Measurements from ENCODE around the gene ADRB1. TPM values are rescaled to one million over a fixed set of nuclear protein-coding genes. Genes with fewer than 3 reads are reported as not detected.

ADRB1 gene
- total and polyA plus RNA-seq, 2 donors, result 0.57 to 1.7 TPM

GRCh38 chr10:114073395-114074186 lies 29.9 kb downstream of the ADRB1 start:
- 73% methylated on average over 14 of the region's 14 CpGs for WGBS
- Histone ChIP-seq H3K27ac (ENCODE audit: low read depth) (no peak overlapping the region), H3K4me1 (ENCODE audit: insufficient read depth) (no peaks in the 10 kb centered on the region), H3K36me3 (ENCODE audit: insufficient read depth) (no peaks in the 10 kb centered on the region), H3K4me3 (ENCODE audit: low read depth, low read length) (no peak overlapping the region)
- no peak for DNase-seq (ENCODE audit: extremely low spot score)

GRCh38 chr10:114075093-114075492 lies 31.4 kb downstream of the ADRB1 start:
- H3K4me3 ChIP-seq (ENCODE audit: low read depth, low read length), result no peak overlapping the region
- no peak overlapping the region for H3K27ac ChIP-seq (ENCODE audit: low read depth)
- no peak for DNase-seq (ENCODE audit: extremely low spot score)
- WGBS, result 89% methylated on average over 6 of the region's 6 CpGs
- H3K4me1 ChIP-seq (ENCODE audit: insufficient read depth), result no peaks in the 10 kb centered on the region
- no peaks in the 10 kb centered on the region for H3K36me3 ChIP-seq (ENCODE audit: insufficient read depth)

GRCh38 chr10:114077347-114077746 lies 33.7 kb downstream of the ADRB1 start:
- no peaks in the 10 kb centered on the region for H3K4me1 ChIP-seq (ENCODE audit: insufficient read depth)
- DNase-seq (ENCODE audit: extremely low spot score), result no peak
- H3K36me3 ChIP-seq (ENCODE audit: insufficient read depth), result no peaks in the 10 kb centered on the region
- H3K4me3 ChIP-seq (ENCODE audit: low read depth, low read length), result no peak overlapping the region
- no peak overlapping the region for H3K27ac ChIP-seq (ENCODE audit: low read depth)
- 68% methylated on average over 1 of the region's 1 CpG for WGBS

- Histone ChIP-seq H3K4me1 (ENCODE audit: insufficient read depth) (no peaks in the 10 kb centered on the region), H3K27ac (ENCODE audit: low read depth) (no peak overlapping the region), H3K36me3 (ENCODE audit: insufficient read depth) (no peaks in the 10 kb centered on the region), H3K4me3 (ENCODE audit: low read depth, low read length) (no peak overlapping the region)
- 84% methylated on average over 9 of the region's 9 CpGs for WGBS
- DNase-seq (ENCODE audit: extremely low spot score), result no peak
Measured at GRCh38 chr10:114077815-114078219, 34.2 kb downstream of the ADRB1 start.

- no peak overlapping the region for H3K4me3 ChIP-seq (ENCODE audit: low read depth, low read length)
- 69% methylated on average over 6 of the region's 6 CpGs for WGBS
Measured at GRCh38 chr10:114078346-114078745, 34.7 kb downstream of the ADRB1 start.

GRCh38 chr10:114079421-114079820 lies 35.8 kb downstream of the ADRB1 start:
- no peaks in the 10 kb centered on the region for H3K36me3 ChIP-seq (ENCODE audit: insufficient read depth)
- WGBS, result 92% methylated on average over 5 of the region's 5 CpGs
- no peak overlapping the region for H3K4me3 ChIP-seq (ENCODE audit: low read depth, low read length)
- no peak overlapping the region for H3K27ac ChIP-seq (ENCODE audit: low read depth)
- no peaks in the 10 kb centered on the region for H3K4me1 ChIP-seq (ENCODE audit: insufficient read depth)
- DNase-seq (ENCODE audit: extremely low spot score), result no peak

More at GRCh38 chr10:114078346-114078745, 34.7 kb downstream of the ADRB1 start:
- no peak for DNase-seq (ENCODE audit: extremely low spot score)
- H3K4me1 ChIP-seq (ENCODE audit: insufficient read depth), result no peaks in the 10 kb centered on the region
- H3K36me3 ChIP-seq (ENCODE audit: insufficient read depth), result no peaks in the 10 kb centered on the region
- H3K27ac ChIP-seq (ENCODE audit: low read depth), result no peak overlapping the region

- no peaks in the 10 kb centered on the region for H3K36me3 ChIP-seq (ENCODE audit: insufficient read depth)
- H3K4me3 ChIP-seq (ENCODE audit: low read depth, low read length), result no peak overlapping the region
- DNase-seq (ENCODE audit: extremely low spot score), result no peak
- WGBS, result 78% methylated on average over 8 of the region's 8 CpGs
- H3K27ac ChIP-seq (ENCODE audit: low read depth), result no peak overlapping the region
- H3K4me1 ChIP-seq (ENCODE audit: insufficient read depth), result no peaks in the 10 kb centered on the region
Measured at GRCh38 chr10:114081911-114082583, 38.4 kb downstream of the ADRB1 start.

- 79% methylated on average over 5 of the region's 5 CpGs for WGBS
- Histone ChIP-seq H3K36me3 (ENCODE audit: insufficient read depth) (no peaks in the 10 kb centered on the region), H3K4me1 (ENCODE audit: insufficient read depth) (no peaks in the 10 kb centered on the region), H3K27ac (ENCODE audit: low read depth) (no peak overlapping the region), H3K4me3 (ENCODE audit: low read depth, low read length) (no peak overlapping the region)
- no peak for DNase-seq (ENCODE audit: extremely low spot score)
Measured at GRCh38 chr10:114083040-114083439, 39.4 kb downstream of the ADRB1 start.

GRCh38 chr10:114084215-114084614 lies 40.5 kb downstream of the ADRB1 start:
- DNase-seq (ENCODE audit: extremely low spot score), result no peak
- H3K4me1 ChIP-seq (ENCODE audit: insufficient read depth), result no peaks in the 10 kb centered on the region
- 88% methylated on average over 4 of the region's 4 CpGs for WGBS
- no peaks in the 10 kb centered on the region for H3K36me3 ChIP-seq (ENCODE audit: insufficient read depth)
- no peak overlapping the region for H3K27ac ChIP-seq (ENCODE audit: low read depth)
- no peak overlapping the region for H3K4me3 ChIP-seq (ENCODE audit: low read depth, low read length)

- Histone ChIP-seq H3K27ac (ENCODE audit: low read depth) (no peak overlapping the region), H3K36me3 (ENCODE audit: insufficient read depth) (no peaks in the 10 kb centered on the region), H3K4me3 (ENCODE audit: low read depth, low read length) (no peak overlapping the region), H3K4me1 (ENCODE audit: insufficient read depth) (no peaks in the 10 kb centered on the region)
- 83% methylated on average over 5 of the region's 5 CpGs for WGBS
- no peak for DNase-seq (ENCODE audit: extremely low spot score)
Measured at GRCh38 chr10:114087255-114087654, 43.6 kb downstream of the ADRB1 start.

GRCh38 chr10:114087655-114088054 lies 44.0 kb downstream of the ADRB1 start:
- WGBS, result 81% methylated on average over 4 of the region's 4 CpGs

GRCh38 chr10:114094795-114095194 lies 51.1 kb downstream of the ADRB1 start:
- Histone ChIP-seq H3K36me3 (ENCODE audit: insufficient read depth) (no peaks in the 10 kb centered on the region), H3K4me1 (ENCODE audit: insufficient read depth) (no peaks in the 10 kb centered on the region), H3K4me3 (ENCODE audit: low read depth, low read length) (no peak overlapping the region), H3K27ac (ENCODE audit: low read depth) (no peak overlapping the region)
- WGBS, result 93% methylated on average over 3 of the region's 3 CpGs
- DNase-seq (ENCODE audit: extremely low spot score), result no peak

More at GRCh38 chr10:114087655-114088054, 44.0 kb downstream of the ADRB1 start:
- no peaks in the 10 kb centered on the region for H3K4me1 ChIP-seq (ENCODE audit: insufficient read depth)
- H3K27ac ChIP-seq (ENCODE audit: low read depth), result no peak overlapping the region
- DNase-seq (ENCODE audit: extremely low spot score), result no peak
- H3K36me3 ChIP-seq (ENCODE audit: insufficient read depth), result no peaks in the 10 kb centered on the region
- no peak overlapping the region for H3K4me3 ChIP-seq (ENCODE audit: low read depth, low read length)

GRCh38 chr10:114095559-114096337 lies 52.1 kb downstream of the ADRB1 start:
- no peak for DNase-seq (ENCODE audit: extremely low spot score)
- H3K27ac ChIP-seq (ENCODE audit: low read depth), result no peak overlapping the region
- no peak overlapping the region for H3K4me3 ChIP-seq (ENCODE audit: low read depth, low read length)
- WGBS, result 68% methylated on average over 13 of the region's 13 CpGs
- no peaks in the 10 kb centered on the region for H3K36me3 ChIP-seq (ENCODE audit: insufficient read depth)
- H3K4me1 ChIP-seq (ENCODE audit: insufficient read depth), result no peaks in the 10 kb centered on the region
